Stimulated activated CD8-positive, alpha-beta memory T cell treated with anti-CD3 and anti-CD28 coated beads, Interleukin-7, amount 100 ng/mL, for 1 hour (primary cell): ENCODE measurements around the gene KL.

Source experiments
- DNase-seq, 2 donors: peaks; one replicate each; pipeline ENCODE4 v3.0.0-alpha.2; 2020; ENCODE audit warnings: low read depth in 2 of 2

Gene KL

GRCh38 chr13:33080972-33081590 is 64.9 kb downstream of the KL start:
- no peak for DNase-seq

GRCh38 chr13:33081666-33082065 is 65.4 kb downstream of the KL start:
- no peak for DNase-seq

GRCh38 chr13:33083054-33083453 is 66.8 kb downstream of the KL start:
- no peak for DNase-seq

- DNase-seq: no peak
Measured at GRCh38 chr13:33087091-33087490, 70.9 kb downstream of the KL start.

GRCh38 chr13:33087790-33088189 is 71.6 kb downstream of the KL start:
- DNase-seq: no peak

GRCh38 chr13:33089311-33089710 is 73.1 kb downstream of the KL start:
- DNase-seq: no peak

- DNase-seq: no peak
Measured at GRCh38 chr13:33090755-33091414, 74.7 kb downstream of the KL start.

- no peak for DNase-seq
Measured at GRCh38 chr13:33091415-33091774, 75.2 kb downstream of the KL start.

GRCh38 chr13:33092073-33092987 is 76.1 kb downstream of the KL start:
- no peak for DNase-seq

- no peak for DNase-seq
Measured at GRCh38 chr13:33096886-33097605, 80.8 kb downstream of the KL start.

- DNase-seq: no peak
Measured at GRCh38 chr13:33099860-33100259, 83.6 kb downstream of the KL start.

- DNase-seq: no peak
Measured at GRCh38 chr13:33100886-33101285, 84.7 kb downstream of the KL start.

- no peak for DNase-seq
Measured at GRCh38 chr13:33101835-33102234, 85.6 kb downstream of the KL start.

GRCh38 chr13:33103457-33103856 is 87.2 kb downstream of the KL start:
- no peak for DNase-seq

GRCh38 chr13:33105387-33106005 is 89.3 kb downstream of the KL start:
- DNase-seq: no peak

GRCh38 chr13:33106656-33107360 is 90.6 kb downstream of the KL start:
- DNase-seq: no peak

GRCh38 chr13:33107361-33107760 is 91.1 kb downstream of the KL start:
- DNase-seq: no peak

- no peak for DNase-seq
Measured at GRCh38 chr13:33108620-33109019, 92.4 kb downstream of the KL start.

GRCh38 chr13:33109271-33109697 is 93.1 kb downstream of the KL start:
- no peak for DNase-seq

- no peak for DNase-seq
Measured at GRCh38 chr13:33109801-33110200, 93.6 kb downstream of the KL start.

- DNase-seq: no peak
Measured at GRCh38 chr13:33110386-33110712, 94.1 kb downstream of the KL start.
